Measurements from ENCODE around the gene TRHDE. TPM values are rescaled to one million over a fixed set of nuclear protein-coding genes. Genes with fewer than 3 reads are reported as not detected.
A peak's percentile ranks its signal among the peaks of the same experiment; 100 is the strongest.

Gene TRHDE
- total RNA-seq, 2 donors from 2014 or later = 3.7 to 6.2 TPM

DNA sequence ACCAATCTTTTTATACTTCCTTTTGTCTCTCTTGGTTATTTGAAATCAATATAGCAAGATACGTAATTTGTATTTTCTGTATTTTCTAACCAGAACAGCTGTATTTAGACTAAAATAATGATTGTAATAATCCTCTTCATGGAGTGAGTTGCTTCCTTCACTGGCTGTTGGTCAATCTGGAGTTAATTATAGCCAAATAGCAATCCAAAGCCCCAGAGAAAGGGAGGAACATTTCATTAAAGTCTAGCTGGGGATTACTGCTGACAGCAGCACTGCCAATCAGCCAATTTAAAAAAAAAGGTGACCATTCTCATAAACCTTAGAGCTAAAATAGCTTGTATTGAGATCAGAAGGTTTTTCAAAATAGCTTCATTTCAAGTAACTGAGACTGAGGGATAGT, 118.0 kb downstream of the TRHDE start:
- DNase-seq = no peak
- no peak for ATAC-seq
- intact Hi-C loops (cut with DNase I) = no loop called here

- intact Hi-C loops (cut with DNase I) = no loop called here
- no peak for ATAC-seq
- DNase-seq = no peak
Measured at GRCh38 chr12:72406111-72406510, 133.9 kb downstream of the TRHDE start.

DNA sequence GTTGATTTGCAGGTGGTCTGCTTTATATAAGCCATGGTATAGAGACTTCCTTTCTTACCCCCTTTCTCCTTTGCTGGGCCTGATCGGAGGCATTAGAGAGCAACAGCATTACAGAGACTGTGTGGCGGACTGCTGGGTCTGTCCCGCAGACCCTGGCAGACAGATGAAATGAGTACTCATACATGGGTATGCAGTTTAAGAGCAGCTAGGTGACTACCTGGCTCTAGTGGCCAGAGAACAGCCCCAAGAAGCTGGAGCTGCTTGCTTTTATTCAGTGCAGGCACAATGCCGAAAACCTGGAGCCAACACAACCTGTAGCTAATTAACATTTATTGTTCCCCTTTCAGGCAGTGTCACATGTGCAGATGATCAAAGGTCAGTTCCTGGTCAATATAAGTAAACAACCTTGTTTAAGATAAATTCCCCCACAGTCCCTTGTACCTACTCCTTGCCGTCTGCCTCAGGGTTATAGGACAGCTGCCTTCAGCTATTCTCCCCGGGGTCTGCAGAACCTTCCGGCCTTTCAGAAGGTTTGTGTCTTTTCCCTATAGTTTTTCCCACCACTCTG, 160.0 kb downstream of the TRHDE start:
- ATAC-seq (no peak), DNase-seq (no peak)
- intact Hi-C loops (cut with DNase I) = no loop called here

DNA sequence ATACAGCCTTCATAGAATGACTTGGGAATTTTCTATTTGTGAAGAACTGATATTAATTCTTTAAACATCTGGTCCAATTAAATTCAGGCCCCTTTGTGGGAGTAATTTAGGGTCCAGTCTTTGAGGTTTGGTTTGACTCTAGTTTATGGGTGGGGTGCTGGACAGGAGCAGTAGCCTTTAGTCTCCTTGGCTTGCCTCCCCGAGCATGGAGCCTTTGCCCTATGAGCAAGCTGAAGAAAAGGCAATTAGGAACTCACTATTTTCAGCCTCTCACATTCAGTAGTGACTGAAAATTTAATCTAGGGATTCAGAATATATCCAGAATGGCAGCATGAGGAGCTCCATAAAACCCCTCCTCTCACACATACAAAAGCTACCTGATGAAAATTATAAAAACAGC, 161.1 kb downstream of the TRHDE start:
- intact Hi-C loops (cut with DNase I) = no loop called here
- ATAC-seq (no peak), DNase-seq (no peak)

- DNase-seq = no peak
- ATAC-seq = no peak
- intact Hi-C loops (cut with DNase I) = no loop called here
Measured at GRCh38 chr12:72434999-72435398, 162.8 kb downstream of the TRHDE start.

DNA sequence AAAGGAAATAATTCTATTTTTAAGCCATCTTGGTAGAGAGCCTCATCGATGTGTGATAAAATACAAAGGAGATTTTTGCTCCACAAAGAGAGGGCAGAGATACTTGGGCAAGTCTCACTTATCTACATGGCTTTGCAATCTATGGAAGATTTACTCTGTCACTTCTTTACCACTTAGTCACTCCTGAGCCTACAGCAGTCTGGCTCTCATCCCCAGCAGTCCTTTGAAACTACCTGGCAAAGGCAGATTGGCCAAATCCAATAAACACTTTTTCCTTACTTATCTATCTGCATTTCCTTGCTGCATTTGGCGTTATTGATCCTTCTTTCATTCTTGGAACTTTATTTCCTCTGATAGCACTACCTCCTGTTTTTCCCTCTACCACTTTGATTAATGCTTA, 170.0 kb downstream of the TRHDE start:
- no peak for DNase-seq
- intact Hi-C loops (cut with DNase I) = no loop called here
- no peak for ATAC-seq

- no peak for ATAC-seq
Measured at GRCh38 chr12:72444125-72444524, 172.0 kb downstream of the TRHDE start.

GRCh38 chr12:72444566-72444965, 172.4 kb downstream of the TRHDE start:
- DNase-seq = no peak
- ATAC-seq = no peak
- intact Hi-C loops (cut with DNase I) = no loop called here

More at GRCh38 chr12:72444125-72444524, 172.0 kb downstream of the TRHDE start:
- intact Hi-C loops (cut with DNase I) = no loop called here
- no peak for DNase-seq

- DNase-seq (no peak), ATAC-seq (peak in 1 of 2 donors; percentile 34)
- intact Hi-C loops (cut with DNase I) = no loop called here
Measured at GRCh38 chr12:72448089-72448488, 175.9 kb downstream of the TRHDE start.

- no peak for DNase-seq
- ATAC-seq = no peak
- intact Hi-C loops (cut with DNase I) = no loop called here
Measured at GRCh38 chr12:72448805-72449204, 176.6 kb downstream of the TRHDE start.

GRCh38 chr12:72453066-72453465, 180.9 kb downstream of the TRHDE start:
- intact Hi-C loops (cut with DNase I) = no loop called here
- no peak for ATAC-seq
- no peak for DNase-seq

- intact Hi-C loops (cut with DNase I) = no loop called here
- ATAC-seq (no peak), DNase-seq (no peak)
Measured at GRCh38 chr12:72453550-72453949, 181.4 kb downstream of the TRHDE start.

DNA sequence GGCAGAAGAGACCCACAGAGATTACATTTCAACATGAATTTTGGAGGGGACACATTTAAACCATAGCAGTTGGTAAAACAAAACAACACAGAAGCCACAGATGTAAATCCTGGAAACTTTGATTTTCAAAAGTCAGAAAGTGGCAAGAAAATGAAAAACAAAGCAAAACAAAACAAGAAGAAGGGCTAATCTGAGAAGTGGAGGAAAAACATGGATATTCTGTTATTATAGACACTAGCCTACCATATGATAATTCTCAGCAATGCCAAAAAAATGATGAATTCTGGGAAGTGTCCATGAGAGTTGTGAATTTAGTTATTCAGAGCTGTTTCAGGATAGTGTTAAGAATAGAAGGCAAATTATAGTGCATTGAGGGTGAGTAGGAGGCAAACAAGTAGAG, 192.3 kb downstream of the TRHDE start:
- no peak for DNase-seq
- intact Hi-C loops (cut with DNase I) = no loop called here
- no peak for ATAC-seq

- intact Hi-C loops (cut with DNase I) = no loop called here
- no peak for ATAC-seq
- DNase-seq = no peak
Measured at GRCh38 chr12:72465155-72465554, 193.0 kb downstream of the TRHDE start.

DNA sequence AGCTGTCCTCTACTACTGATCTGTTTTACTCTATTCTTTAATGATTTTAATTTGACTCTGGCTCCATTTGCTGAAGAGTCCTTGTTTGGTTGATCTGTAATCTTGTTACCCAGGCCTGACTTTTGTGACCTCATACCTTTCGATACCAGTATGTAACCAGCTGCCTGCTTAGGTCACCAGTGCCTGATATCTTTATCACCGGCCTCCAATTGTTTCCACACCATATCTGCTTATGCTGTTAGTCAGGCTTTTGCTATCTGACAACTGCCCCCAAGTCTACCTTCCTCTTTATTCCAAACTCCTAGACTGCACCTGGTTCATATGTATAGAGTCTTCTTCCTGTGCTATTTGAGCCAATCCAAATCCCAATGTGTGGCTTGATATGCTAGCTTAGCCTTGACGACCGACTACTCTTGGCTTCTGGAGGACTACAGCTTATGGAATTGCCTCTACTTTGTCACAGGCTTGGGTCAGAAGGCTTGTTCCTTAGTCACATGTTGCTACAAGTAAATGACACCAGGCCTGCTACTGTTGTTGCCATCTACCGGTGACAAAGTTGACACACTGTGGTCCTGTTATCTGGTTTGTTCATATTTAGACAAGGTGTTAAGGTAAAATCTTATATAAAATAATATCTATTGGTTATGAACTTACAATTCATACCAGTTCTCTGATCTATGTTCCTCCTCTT, 193.9 kb downstream of the TRHDE start:
- DNase-seq (no peak), ATAC-seq (no peak)
- intact Hi-C loops (cut with DNase I) = no loop called here

GRCh38 chr12:72467985-72468384, 195.8 kb downstream of the TRHDE start:
- no peak for ATAC-seq
- intact Hi-C loops (cut with DNase I) = no loop called here
- DNase-seq = no peak

DNA sequence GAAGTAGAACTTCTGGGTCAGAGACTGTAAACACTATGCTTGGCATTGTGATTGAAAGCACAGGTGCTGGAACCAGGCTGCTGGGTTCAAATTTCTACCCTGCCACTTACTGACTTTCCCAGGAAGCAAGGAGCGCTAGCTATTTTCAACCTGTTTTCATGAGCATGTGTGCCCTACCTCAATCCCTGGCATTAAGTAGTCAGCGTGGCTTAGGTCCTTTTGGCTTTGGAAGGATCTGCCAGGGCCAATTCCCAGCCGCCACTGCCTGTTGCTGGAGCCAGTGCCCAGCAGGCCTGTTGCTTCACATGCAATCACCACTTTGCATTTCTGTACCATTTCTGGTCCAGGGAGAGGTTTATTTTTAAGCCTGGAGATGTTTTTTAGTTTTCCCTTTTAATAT, 196.3 kb downstream of the TRHDE start:
- intact Hi-C loops (cut with DNase I) = no loop called here
- DNase-seq (no peak), ATAC-seq (no peak)

- ATAC-seq = no peak
Measured at GRCh38 chr12:72471806-72472205, 199.6 kb downstream of the TRHDE start.

DNA sequence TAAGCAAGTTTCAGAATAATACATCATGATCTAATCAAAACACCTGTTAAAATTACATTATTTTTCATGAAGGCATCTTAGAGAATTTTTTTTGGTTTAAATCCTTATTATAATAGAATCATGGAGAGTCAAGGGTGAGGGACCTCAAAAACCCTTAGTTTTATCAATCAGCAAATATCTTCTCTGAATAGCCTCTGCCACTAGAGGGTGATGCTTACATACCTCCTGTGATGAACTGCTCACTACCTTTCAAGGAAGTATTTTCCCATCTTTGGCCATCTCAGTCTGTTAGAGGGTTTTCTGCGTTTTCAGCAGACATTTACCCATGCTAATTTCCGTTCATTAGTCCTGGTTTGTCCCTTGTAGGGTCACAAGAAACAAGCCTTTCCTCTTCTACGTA, 200.2 kb downstream of the TRHDE start:
- intact Hi-C loops (cut with DNase I) = no loop called here
- DNase-seq (no peak), ATAC-seq (no peak)

More at GRCh38 chr12:72471806-72472205, 199.6 kb downstream of the TRHDE start:
- no peak for DNase-seq
- intact Hi-C loops (cut with DNase I) = no loop called here

GRCh38 chr12:72476301-72476700, 204.1 kb downstream of the TRHDE start:
- intact Hi-C loops (cut with DNase I) = no loop called here
- DNase-seq (no peak), ATAC-seq (no peak)

DNA sequence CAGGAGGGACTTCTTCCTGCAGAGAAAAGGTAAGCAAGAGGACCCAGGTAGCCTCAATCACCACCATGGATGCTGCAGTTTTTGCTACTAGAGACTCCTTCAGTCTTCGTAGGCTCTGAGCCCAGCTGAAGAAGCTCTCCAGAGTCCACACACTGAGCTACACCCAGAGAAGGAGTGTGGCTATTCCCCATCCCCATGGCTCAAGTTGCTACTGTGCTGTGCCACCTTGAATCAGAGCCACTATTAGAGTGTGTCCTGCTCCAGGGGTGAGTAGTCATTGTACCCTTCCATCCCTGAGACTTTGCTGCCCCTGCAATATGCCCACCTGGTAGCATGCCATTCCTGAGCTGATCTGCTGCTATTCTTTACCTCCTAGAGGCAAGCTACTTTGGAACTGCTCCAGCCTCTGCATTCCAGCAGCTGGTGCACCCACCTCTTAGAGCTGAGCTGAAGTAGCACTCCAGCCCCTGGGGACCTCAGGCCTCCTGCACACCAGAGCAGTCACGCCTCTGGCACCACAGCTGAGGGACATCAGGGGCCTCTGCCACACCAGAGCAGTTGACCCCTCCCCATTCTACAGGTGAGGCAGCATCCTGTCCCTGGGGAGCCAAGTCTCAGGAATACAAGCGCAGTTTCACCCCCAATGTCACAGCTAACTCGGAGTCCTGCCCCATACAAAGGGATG, 213.0 kb downstream of the TRHDE start:
- ATAC-seq (no peak), DNase-seq (no peak)
- intact Hi-C loops (cut with DNase I) = no loop called here

Measured in left cardiac atrium (tissue), 4 donors.